Measurements from ENCODE around the gene CREB5. TPM values are rescaled to one million over a fixed set of nuclear protein-coding genes. Genes with fewer than 3 reads are reported as not detected.

Gene CREB5
- total RNA-seq, 4 donors from 2014 or later: 0.88 to 31.4 (median 15.9) TPM

DNA sequence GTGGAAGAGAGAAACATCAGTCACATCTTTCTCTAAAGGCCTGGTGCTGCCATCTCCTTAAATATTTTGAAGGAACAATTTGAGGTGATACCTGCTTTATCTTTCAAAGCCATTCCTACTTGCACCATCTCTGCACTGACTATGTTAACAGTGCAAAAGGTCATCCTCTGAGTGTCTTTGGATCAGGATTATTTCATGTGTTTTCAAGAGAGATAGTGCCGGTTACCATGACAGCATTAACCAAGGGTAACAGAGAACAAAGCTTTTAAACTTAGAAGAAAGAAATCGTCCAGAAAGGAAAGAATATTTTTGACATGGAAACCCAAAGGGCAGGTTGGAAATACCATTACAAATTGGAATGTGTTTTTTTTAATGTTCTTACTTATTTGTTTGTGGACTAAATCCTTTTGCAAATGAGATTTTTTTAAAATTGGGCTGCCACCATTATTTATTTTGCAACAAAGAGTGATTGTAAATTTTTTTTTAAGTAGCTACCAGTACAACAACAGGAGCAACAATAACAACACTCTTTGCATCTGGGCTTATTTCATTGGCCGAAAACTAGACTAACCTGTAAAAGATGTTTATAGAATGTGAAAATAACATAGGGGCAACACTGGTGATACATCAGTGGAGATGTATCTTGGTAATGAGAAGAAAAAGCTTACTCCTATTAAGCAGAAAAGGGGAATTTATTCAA is 234.2 kb downstream of the CREB5 start:
- TF ChIP-seq, protein P1, sequence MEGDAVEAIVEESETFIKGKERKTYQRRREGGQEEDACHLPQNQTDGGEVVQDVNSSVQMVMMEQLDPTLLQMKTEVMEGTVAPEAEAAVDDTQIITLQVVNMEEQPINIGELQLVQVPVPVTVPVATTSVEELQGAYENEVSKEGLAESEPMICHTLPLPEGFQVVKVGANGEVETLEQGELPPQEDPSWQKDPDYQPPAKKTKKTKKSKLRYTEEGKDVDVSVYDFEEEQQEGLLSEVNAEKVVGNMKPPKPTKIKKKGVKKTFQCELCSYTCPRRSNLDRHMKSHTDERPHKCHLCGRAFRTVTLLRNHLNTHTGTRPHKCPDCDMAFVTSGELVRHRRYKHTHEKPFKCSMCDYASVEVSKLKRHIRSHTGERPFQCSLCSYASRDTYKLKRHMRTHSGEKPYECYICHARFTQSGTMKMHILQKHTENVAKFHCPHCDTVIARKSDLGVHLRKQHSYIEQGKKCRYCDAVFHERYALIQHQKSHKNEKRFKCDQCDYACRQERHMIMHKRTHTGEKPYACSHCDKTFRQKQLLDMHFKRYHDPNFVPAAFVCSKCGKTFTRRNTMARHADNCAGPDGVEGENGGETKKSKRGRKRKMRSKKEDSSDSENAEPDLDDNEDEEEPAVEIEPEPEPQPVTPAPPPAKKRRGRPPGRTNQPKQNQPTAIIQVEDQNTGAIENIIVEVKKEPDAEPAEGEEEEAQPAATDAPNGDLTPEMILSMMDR (IDR thresholded peaks at IDR 0.05): no peak
- no peak for TF ChIP-seq POLR2A (IDR thresholded peaks at IDR 0.05)
- Histone ChIP-seq H3K27ac (no peak overlapping the region), H3K27me3 (no peaks in the 10 kb centered on the region), H3K4me3 (no peak overlapping the region), H3K36me3 (no peaks in the 10 kb centered on the region), H3K9me3 (no peaks in the 10 kb centered on the region), H3K4me1 (no peaks in the 10 kb centered on the region)
- DNase-seq: no peak

DNA sequence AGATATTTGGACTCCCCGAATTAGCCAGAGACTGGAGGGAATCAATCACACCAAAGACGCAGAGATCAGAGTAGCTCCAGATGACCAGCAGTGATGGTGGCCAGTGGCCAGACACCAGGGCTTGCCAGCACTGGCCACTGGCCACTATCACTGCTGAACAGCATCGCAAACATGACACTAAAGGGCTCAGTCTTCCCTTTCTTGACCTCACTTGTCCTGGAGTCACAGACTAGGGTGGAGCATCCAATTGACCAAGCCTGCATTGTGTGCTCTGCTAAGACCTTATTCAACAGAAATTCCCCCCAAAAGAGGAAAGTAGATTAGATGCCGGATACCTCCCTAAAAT is 234.7 kb downstream of the CREB5 start:
- TF ChIP-seq, protein P1 (IDR thresholded peaks at IDR 0.05): no peak
- TF ChIP-seq POLR2A (IDR thresholded peaks at IDR 0.05): no peak

DNA sequence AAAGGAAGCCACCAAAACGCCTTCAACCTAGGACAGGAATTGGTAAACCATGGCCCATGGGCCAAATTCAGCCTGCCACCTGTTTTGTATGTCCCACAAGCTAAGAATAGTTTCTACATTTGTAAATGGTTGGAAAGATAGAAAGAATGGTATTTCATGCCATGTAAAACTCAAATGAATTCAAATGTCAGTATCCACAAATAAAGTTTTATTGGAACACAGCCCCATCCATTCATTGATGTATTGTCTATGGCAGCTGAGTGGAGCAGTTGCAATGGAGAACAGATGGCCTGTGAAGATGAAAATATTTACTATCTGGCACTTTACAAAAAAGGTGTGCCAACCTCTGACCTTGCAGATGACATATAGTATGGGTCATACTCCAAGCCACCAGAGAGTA is 236.9 kb downstream of the CREB5 start:
- Histone ChIP-seq H3K9me3 (no peaks in the 10 kb centered on the region), H3K27me3 (no peaks in the 10 kb centered on the region), H3K36me3 (no peaks in the 10 kb centered on the region), H3K4me3 (no peak overlapping the region), H3K4me1 (no peaks in the 10 kb centered on the region), H3K27ac (no peak overlapping the region)
- no peak for TF ChIP-seq POLR2A (IDR thresholded peaks at IDR 0.05)
- TF ChIP-seq, protein P1 (IDR thresholded peaks at IDR 0.05): no peak
- DNase-seq: no peak

More for the DNA sequence above, 234.7 kb downstream of the CREB5 start:
- Histone ChIP-seq H3K4me3 (no peak overlapping the region), H3K4me1 (no peaks in the 10 kb centered on the region), H3K27me3 (no peaks in the 10 kb centered on the region), H3K9me3 (no peaks in the 10 kb centered on the region), H3K36me3 (no peaks in the 10 kb centered on the region), H3K27ac (no peak overlapping the region)
- DNase-seq: no peak

DNA sequence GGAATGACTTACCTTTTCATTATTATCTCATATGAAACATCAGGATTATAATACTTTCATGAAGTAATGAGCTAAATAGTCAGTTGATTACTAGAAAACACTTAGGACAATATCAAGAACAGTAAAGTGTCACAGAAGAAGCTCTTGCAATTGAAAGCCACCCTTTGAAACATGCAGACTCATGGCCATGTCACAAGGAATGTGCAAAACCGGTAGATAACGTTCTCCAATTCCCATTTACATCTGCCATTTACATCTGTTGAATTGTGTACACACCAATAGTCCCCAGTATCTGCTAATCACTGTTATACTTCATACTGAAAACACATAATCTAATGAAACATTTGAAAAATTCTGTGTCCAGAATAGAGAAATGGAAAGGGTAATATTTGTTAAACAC is 237.5 kb downstream of the CREB5 start:
- H3K36me3 ChIP-seq: no peaks in the 10 kb centered on the region
- H3K4me3 ChIP-seq: no peak overlapping the region
- DNase-seq: no peak
- no peak overlapping the region for H3K27ac ChIP-seq
- H3K4me1 ChIP-seq: no peaks in the 10 kb centered on the region
- H3K27me3 ChIP-seq: no peaks in the 10 kb centered on the region
- H3K9me3 ChIP-seq: no peaks in the 10 kb centered on the region
- no peak for TF ChIP-seq POLR2A (IDR thresholded peaks at IDR 0.05)
- TF ChIP-seq, protein P1 (IDR thresholded peaks at IDR 0.05): no peak

DNA sequence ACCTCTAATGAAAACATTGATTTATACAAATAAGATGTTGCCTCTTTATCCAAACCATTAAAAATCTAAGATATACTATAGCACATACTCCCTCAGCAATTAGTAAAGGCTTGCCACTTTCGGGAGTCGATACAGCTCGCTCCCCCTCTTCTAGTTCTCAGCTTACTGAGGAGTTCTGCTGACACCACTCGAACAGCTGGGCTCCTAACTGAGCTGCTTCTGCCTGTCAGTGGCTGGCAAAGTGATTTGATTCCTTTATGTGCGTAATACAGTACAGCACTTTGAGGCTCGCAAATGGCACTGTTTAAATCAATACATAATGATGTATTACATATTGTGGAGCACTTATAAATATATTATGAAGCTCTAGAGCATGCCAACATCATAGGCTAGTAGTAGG is 241.8 kb downstream of the CREB5 start:
- H3K27ac ChIP-seq: no peak overlapping the region
- TF ChIP-seq, protein P1 (IDR thresholded peaks at IDR 0.05): no peak
- no peak for TF ChIP-seq POLR2A (IDR thresholded peaks at IDR 0.05)

More for the DNA sequence above, 241.8 kb downstream of the CREB5 start:
- no peaks in the 10 kb centered on the region for H3K9me3 ChIP-seq
- no peaks in the 10 kb centered on the region for H3K27me3 ChIP-seq
- H3K36me3 ChIP-seq: no peaks in the 10 kb centered on the region
- H3K4me1 ChIP-seq: no peaks in the 10 kb centered on the region
- H3K4me3 ChIP-seq: no peak overlapping the region
- DNase-seq: no peak
